ENCODE results near the gene SPEM2.

- TF ChIP-seq CTCF (conservative IDR thresholded peaks at IDR 0.05 in 1 of 2, IDR thresholded peaks at IDR 0.05 in 1 of 2; ENCODE audit: low read depth in 1 of 2, low read length in 2 of 2) (peak in 1 of 2 donors; percentile 2), EZH2 (IDR thresholded peaks at IDR 0.05; ENCODE audit: low read length, missing control alignments) (no peak)
These were observed 15.4 kb downstream of the SPEM2 start for GRCh38 chr17:7440834-7441195.

Measured in fibroblast of lung (primary cell).